IgD-negative memory B cell (primary cell): ENCODE measurements around the gene FBXW7. TPM values are rescaled to one million over a fixed set of nuclear protein-coding genes. Genes with fewer than 3 reads are reported as not detected.

Experiments
- H3K27ac Mint-ChIP-seq, 3 donors: one replicate each; pipeline ENCODE4 v1.8.0; 2020 to 2022; ENCODE audit warnings: mild to moderate bottlenecking in 3 of 3, mixed read lengths in 3 of 3, moderate library complexity in 1 of 3
- H3K27me3 Mint-ChIP-seq: one replicate; pipeline ENCODE4 v1.8.0; 2021; ENCODE audit warnings: mixed read lengths
- H3K36me3 Mint-ChIP-seq: one replicate; pipeline ENCODE4 v1.8.0; 2020; ENCODE audit warnings: mild to moderate bottlenecking, mixed read lengths
- H3K4me1 Mint-ChIP-seq, 3 donors: one replicate each; pipeline ENCODE4 v1.8.0; 2020 to 2022; ENCODE audit warnings: mixed read lengths in 3 of 3, mild to moderate bottlenecking in 1 of 3
- H3K4me3 Mint-ChIP-seq, 4 donors: one replicate each; pipeline ENCODE4 v1.8.0; 2020 to 2022; ENCODE audit warnings: mild to moderate bottlenecking in 4 of 4, mixed read lengths in 4 of 4, moderate library complexity in 3 of 4
- H3K9me3 Mint-ChIP-seq, 3 donors: one replicate each; pipeline ENCODE4 v1.8.0; 2020 to 2021; ENCODE audit warnings: mixed read lengths in 3 of 3, mild to moderate bottlenecking in 1 of 3
- polyA plus RNA-seq: library from polyadenylated mRNA; unstranded; fragments of 300-500 nt; fragmentation: Illumina TruSeq; gene quantifications from one replicate; pipeline ENCODE4 v1.2.3, GENCODE V29; 2021

The FBXW7 gene
- polyA plus RNA-seq, 1 donor from 2014 or later, result 39.7 TPM

- H3K9me3 Mint-ChIP-seq, result no peaks in the 10 kb centered on the region
- H3K36me3 Mint-ChIP-seq, result peaks cover 11% of the 10 kb centered on the region
- peaks cover 56 to 59% (median 57%) of the 10 kb centered on the region in 3 donors for H3K4me1 Mint-ChIP-seq
- H3K27ac Mint-ChIP-seq, result peak overlapping the region; percentile 91 to 99 (median 93)
- no peaks in the 10 kb centered on the region for H3K27me3 Mint-ChIP-seq
- peak overlapping the region; percentile 98 to 100 (median 99) for H3K4me3 Mint-ChIP-seq
Observed at GRCh38 chr4:152534541-152535359, 1.1 kb downstream of the FBXW7 start.

- H3K4me1 Mint-ChIP-seq, result peaks cover 35 to 45% (median 44%) of the 10 kb centered on the region in 3 donors
- H3K27me3 Mint-ChIP-seq, result no peaks in the 10 kb centered on the region
- H3K36me3 Mint-ChIP-seq, result peaks cover 15% of the 10 kb centered on the region
- peak overlapping the region in 1 of 3 donors; percentile 41 for H3K27ac Mint-ChIP-seq
- no peaks in the 10 kb centered on the region for H3K9me3 Mint-ChIP-seq
- H3K4me3 Mint-ChIP-seq, result peak overlapping the region in 2 of 4 donors; percentile 71 to 75
Observed at GRCh38 chr4:152531479-152531878, 4.4 kb downstream of the FBXW7 start.

DNA sequence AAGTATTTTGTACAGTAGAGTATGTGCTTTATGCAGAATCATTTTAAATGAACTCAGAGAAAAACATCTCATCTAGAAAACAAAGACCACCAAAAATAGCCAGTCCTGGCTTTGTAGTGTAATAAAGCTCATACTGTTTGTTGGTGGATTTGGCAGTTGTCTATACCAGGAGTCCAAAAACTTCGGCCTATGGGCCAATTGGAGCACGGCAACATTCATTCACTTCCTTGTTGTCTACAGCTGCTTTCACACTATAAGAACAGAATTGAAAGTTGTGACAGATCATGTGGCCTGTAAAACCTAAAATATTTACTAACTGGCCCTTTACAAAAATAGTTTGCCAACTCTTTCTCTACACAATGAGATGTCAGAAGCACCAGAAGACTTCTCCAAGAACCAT, 5.3 kb downstream of the FBXW7 start:
- H3K4me1 Mint-ChIP-seq, result peaks cover 42 to 50% (median 50%) of the 10 kb centered on the region in 3 donors
- H3K27ac Mint-ChIP-seq, result peak overlapping the region in 2 of 3 donors; percentile 13 to 41
- peaks cover 19% of the 10 kb centered on the region for H3K36me3 Mint-ChIP-seq
- H3K4me3 Mint-ChIP-seq, result peak overlapping the region in 3 of 4 donors; percentile 10 to 75 (median 71)
- no peaks in the 10 kb centered on the region for H3K9me3 Mint-ChIP-seq
- no peaks in the 10 kb centered on the region for H3K27me3 Mint-ChIP-seq

DNA sequence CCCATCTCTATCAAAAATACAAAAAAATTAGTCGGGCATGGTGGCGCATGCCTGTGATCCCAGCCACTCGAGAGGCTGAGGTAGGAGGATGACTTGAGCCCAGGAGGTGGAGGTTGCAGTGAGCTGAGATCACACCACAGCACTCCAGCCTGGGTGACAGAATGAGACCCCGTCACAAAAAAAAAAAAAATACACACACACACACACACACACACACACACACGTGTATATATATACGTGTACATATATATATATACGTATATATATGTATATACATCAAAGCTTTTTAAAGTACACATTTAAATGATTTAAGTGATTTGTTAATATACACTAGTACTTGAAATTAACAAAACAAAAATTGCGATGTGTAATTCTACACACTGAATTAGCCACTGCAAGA, 6.0 kb downstream of the FBXW7 start:
- peak overlapping the region in 2 of 4 donors; percentile 10 to 71 for H3K4me3 Mint-ChIP-seq
- H3K36me3 Mint-ChIP-seq, result peaks cover 22% of the 10 kb centered on the region
- no peaks in the 10 kb centered on the region for H3K9me3 Mint-ChIP-seq
- H3K4me1 Mint-ChIP-seq, result peaks cover 48 to 56% (median 55%) of the 10 kb centered on the region in 3 donors
- peak overlapping the region in 1 of 3 donors; percentile 41 for H3K27ac Mint-ChIP-seq
- H3K27me3 Mint-ChIP-seq, result no peaks in the 10 kb centered on the region

DNA sequence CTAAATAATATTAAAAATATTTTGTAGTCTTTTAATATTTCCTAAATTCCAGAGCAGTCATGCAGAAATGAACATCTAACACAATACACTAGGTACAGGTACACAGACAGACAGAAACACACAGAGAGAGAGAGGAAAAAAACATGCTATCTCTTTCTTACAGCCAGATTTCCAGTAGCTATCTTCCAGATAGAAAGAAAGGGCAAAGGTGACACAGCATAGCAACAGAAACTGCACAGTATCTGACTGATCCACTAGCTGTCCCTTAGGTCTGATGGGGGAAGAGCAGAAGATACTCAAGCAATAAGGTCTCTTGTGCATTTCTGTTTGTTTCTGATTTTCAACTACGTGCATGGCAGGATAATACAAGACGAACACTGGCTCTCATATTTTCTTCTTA, 7.8 kb downstream of the FBXW7 start:
- Mint-ChIP-seq H3K27me3 (no peaks in the 10 kb centered on the region), H3K4me3 (peak overlapping the region in 1 of 4 donors; percentile 43), H3K36me3 (peaks cover 20% of the 10 kb centered on the region), H3K27ac (peak overlapping the region in 2 of 3 donors; percentile 4 to 52), H3K4me1 (peaks cover 52 to 61% (median 60%) of the 10 kb centered on the region in 3 donors), H3K9me3 (no peaks in the 10 kb centered on the region)

GRCh38 chr4:152525878-152526277, 10.0 kb downstream of the FBXW7 start:
- peaks cover 20% of the 10 kb centered on the region for H3K36me3 Mint-ChIP-seq
- H3K27ac Mint-ChIP-seq, result no peak overlapping the region
- H3K4me1 Mint-ChIP-seq, result peaks cover 47 to 68% (median 64%) of the 10 kb centered on the region in 3 donors
- H3K27me3 Mint-ChIP-seq, result no peaks in the 10 kb centered on the region
- H3K4me3 Mint-ChIP-seq, result peak overlapping the region in 2 of 4 donors; percentile 28 to 41
- H3K9me3 Mint-ChIP-seq, result no peaks in the 10 kb centered on the region

- Mint-ChIP-seq H3K4me1 (peaks cover 44 to 70% (median 60%) of the 10 kb centered on the region in 3 donors), H3K27ac (no peak overlapping the region), H3K4me3 (peak overlapping the region in 1 of 4 donors; percentile 20), H3K9me3 (peaks cover 0 to 2% (median 0%) of the 10 kb centered on the region in 3 donors), H3K36me3 (peaks cover 17% of the 10 kb centered on the region), H3K27me3 (no peaks in the 10 kb centered on the region)
Observed at GRCh38 chr4:152524427-152524826, 11.5 kb downstream of the FBXW7 start.

DNA sequence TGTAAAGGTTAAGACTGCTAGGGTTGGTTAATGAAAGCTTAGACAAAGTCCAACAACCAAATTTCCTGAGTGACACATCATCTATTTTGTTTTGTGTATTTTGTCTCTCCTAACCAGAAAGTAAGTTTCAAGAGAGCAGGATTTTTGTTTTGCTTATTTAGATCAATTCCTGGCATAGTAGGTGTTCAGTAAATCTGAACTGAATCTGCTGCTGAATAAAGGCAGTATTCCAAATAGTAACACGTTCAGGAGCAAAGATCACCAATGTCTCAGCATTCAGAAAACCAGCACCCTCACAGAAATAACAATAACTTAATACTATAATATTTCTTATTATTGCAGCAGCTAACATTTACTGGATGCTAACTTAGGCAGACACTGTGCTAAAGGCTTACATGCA, 12.2 kb downstream of the FBXW7 start:
- H3K27ac Mint-ChIP-seq, result no peak overlapping the region
- H3K27me3 Mint-ChIP-seq, result no peaks in the 10 kb centered on the region
- H3K9me3 Mint-ChIP-seq, result peaks cover 0 to 2% (median 0%) of the 10 kb centered on the region in 3 donors
- H3K36me3 Mint-ChIP-seq, result peaks cover 17% of the 10 kb centered on the region
- peaks cover 46 to 70% (median 59%) of the 10 kb centered on the region in 3 donors for H3K4me1 Mint-ChIP-seq
- H3K4me3 Mint-ChIP-seq, result peak overlapping the region in 1 of 4 donors; percentile 54

DNA sequence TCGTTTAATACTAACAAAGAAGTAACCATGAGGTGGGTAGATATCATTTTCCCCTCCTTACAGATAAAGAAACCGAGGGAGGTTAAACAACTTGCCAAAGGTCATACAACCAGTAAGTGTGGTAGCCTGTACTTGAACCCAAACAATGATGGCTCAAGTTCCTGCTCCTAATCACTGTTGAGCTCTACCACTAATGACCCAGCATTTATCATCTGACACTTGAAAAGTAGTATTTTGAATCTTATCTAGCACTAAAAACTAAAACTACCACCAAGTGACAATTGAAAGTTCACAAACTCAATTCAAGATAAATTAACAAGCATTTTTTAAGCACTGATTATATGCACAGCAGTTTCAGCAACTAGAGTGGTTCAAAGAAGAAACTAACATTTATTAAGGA, 13.1 kb downstream of the FBXW7 start:
- Mint-ChIP-seq H3K27me3 (no peaks in the 10 kb centered on the region), H3K4me3 (peak overlapping the region in 2 of 4 donors; percentile 3 to 14), H3K36me3 (peaks cover 13% of the 10 kb centered on the region), H3K27ac (no peak overlapping the region), H3K4me1 (peaks cover 46 to 63% (median 54%) of the 10 kb centered on the region in 3 donors), H3K9me3 (peaks cover 0 to 2% (median 0%) of the 10 kb centered on the region in 3 donors)

GRCh38 chr4:152522245-152522644, 13.6 kb downstream of the FBXW7 start:
- H3K36me3 Mint-ChIP-seq, result peaks cover 13% of the 10 kb centered on the region
- no peak overlapping the region for H3K27ac Mint-ChIP-seq
- peak overlapping the region in 1 of 4 donors; percentile 14 for H3K4me3 Mint-ChIP-seq
- H3K4me1 Mint-ChIP-seq, result peaks cover 46 to 63% (median 53%) of the 10 kb centered on the region in 3 donors
- no peaks in the 10 kb centered on the region for H3K27me3 Mint-ChIP-seq
- H3K9me3 Mint-ChIP-seq, result peaks cover 0 to 2% (median 0%) of the 10 kb centered on the region in 3 donors

GRCh38 chr4:152516156-152516555, 19.7 kb downstream of the FBXW7 start:
- Mint-ChIP-seq H3K36me3 (peaks cover 5% of the 10 kb centered on the region), H3K4me3 (no peak overlapping the region), H3K27me3 (no peaks in the 10 kb centered on the region), H3K9me3 (peaks cover 0 to 2% (median 0%) of the 10 kb centered on the region in 3 donors), H3K27ac (peak overlapping the region in 1 of 3 donors; percentile 52), H3K4me1 (peaks cover 30 to 40% (median 36%) of the 10 kb centered on the region in 3 donors)

GRCh38 chr4:152515678-152516077, 20.2 kb downstream of the FBXW7 start:
- H3K9me3 Mint-ChIP-seq, result peaks cover 0 to 2% (median 0%) of the 10 kb centered on the region in 3 donors
- H3K4me3 Mint-ChIP-seq, result no peak overlapping the region
- H3K27me3 Mint-ChIP-seq, result no peaks in the 10 kb centered on the region
- peak overlapping the region in 1 of 3 donors; percentile 52 for H3K27ac Mint-ChIP-seq
- peaks cover 30 to 39% (median 35%) of the 10 kb centered on the region in 3 donors for H3K4me1 Mint-ChIP-seq
- H3K36me3 Mint-ChIP-seq, result peaks cover 5% of the 10 kb centered on the region

GRCh38 chr4:152514356-152514755, 21.5 kb downstream of the FBXW7 start:
- no peak overlapping the region for H3K4me3 Mint-ChIP-seq
- no peaks in the 10 kb centered on the region for H3K27me3 Mint-ChIP-seq
- H3K9me3 Mint-ChIP-seq, result no peaks in the 10 kb centered on the region
- peaks cover 35 to 44% (median 42%) of the 10 kb centered on the region in 3 donors for H3K4me1 Mint-ChIP-seq
- peak overlapping the region in 1 of 3 donors; percentile 17 for H3K27ac Mint-ChIP-seq
- H3K36me3 Mint-ChIP-seq, result peaks cover 2% of the 10 kb centered on the region

GRCh38 chr4:152513078-152513477, 22.8 kb downstream of the FBXW7 start:
- Mint-ChIP-seq H3K36me3 (peaks cover 2% of the 10 kb centered on the region), H3K27ac (peak overlapping the region in 1 of 3 donors; percentile 69), H3K4me1 (peaks cover 39 to 53% (median 49%) of the 10 kb centered on the region in 3 donors), H3K9me3 (no peaks in the 10 kb centered on the region), H3K27me3 (no peaks in the 10 kb centered on the region), H3K4me3 (peak overlapping the region in 2 of 4 donors; percentile 10 to 70)

DNA sequence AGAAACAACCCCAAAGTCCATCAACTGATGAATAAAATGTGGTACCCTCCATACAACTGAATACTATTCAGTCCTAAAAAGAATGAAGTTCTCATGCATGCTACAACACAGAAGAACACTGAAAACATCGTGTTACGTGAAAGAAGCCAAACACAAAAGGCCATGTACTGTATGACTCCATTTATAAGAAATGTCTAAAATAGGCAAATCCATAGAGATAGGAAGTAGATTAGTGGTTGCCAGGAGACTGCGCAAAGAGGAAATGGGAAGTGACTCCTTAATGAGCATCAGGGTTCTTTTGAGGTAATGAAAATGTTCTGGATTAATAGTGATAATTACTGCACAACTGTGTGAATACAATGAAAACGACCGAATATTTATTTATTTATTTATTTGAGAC, 23.4 kb downstream of the FBXW7 start:
- H3K4me1 Mint-ChIP-seq, result peaks cover 40 to 54% (median 49%) of the 10 kb centered on the region in 3 donors
- H3K9me3 Mint-ChIP-seq, result no peaks in the 10 kb centered on the region
- no peaks in the 10 kb centered on the region for H3K27me3 Mint-ChIP-seq
- no peak overlapping the region for H3K27ac Mint-ChIP-seq
- peak overlapping the region in 2 of 4 donors; percentile 5 to 14 for H3K4me3 Mint-ChIP-seq
- peaks cover 2% of the 10 kb centered on the region for H3K36me3 Mint-ChIP-seq
